GM23248 (cell line): Measurements from ENCODE around the gene PPP1R9A.

Experiments used
- EZH2 ChIP-seq: fragments of 200-600 bp; sonication (generic); IDR thresholded peaks from 2 replicates; pipeline ENCODE4 v1.6.1; 2018; ENCODE audit warnings: antibody characterized with exemption, mild to moderate bottlenecking; ENCODE audit not compliant: insufficient read depth, poor library complexity, severe bottlenecking
- EZH2phosphoT487 ChIP-seq: fragments of 200-600 bp; sonication (generic); IDR thresholded peaks from 2 replicates; pipeline ENCODE4 v1.6.1; 2018; ENCODE audit warnings: antibody characterized with exemption, moderate library complexity, mild to moderate bottlenecking, low read depth; ENCODE audit not compliant: insufficient read depth

GRCh38 chr7:95006010-95006409 lies 98.6 kb downstream of the PPP1R9A start:
- TF ChIP-seq EZH2 (no peak), EZH2phosphoT487 (no peak)
